Measurements from ENCODE around the gene RDX. TPM values are rescaled to one million over a fixed set of nuclear protein-coding genes. Genes with fewer than 3 reads are reported as not detected.

The RDX gene
- total and polyA plus RNA-seq, 10 of the 15 experiments (the other 5 are each of a cell fraction or from before 2014, with no cell fraction given) = 24.6 to 62.2 (median 47.8) TPM

DNA sequence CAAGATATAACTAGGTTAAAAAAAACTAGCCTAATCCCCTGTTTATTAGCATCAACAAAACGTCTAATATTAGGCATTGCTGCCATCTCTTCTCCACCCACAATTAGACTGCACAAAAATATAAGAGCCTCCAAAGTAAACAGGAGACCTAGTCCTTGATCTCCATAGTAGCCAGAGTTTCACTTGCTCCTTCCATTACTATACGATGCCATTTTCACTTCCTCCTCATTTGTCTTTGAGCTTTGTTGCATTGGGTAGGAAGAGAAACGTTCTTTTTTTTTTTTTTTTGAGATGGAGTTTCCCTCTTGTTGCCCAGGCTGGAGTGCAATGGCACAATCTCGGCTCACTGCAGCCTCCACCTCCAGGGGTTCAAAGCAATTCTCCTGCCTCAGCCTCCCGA lies 42.3 kb upstream of the RDX start:
- ChIA-PET CTCF (interaction anchor here (0.6 to 2.1 kb wide), 5 partner anchors 11 to 398 kb away, joined by 3 to 18 read pairs (median 3); no protein-coding TSS in a partner anchor), POLR2A (interaction anchor here (0.6 to 3.5 kb wide), 6 partner anchors 9 to 34 kb away, joined by 3 to 21 read pairs (median 5); no protein-coding TSS in a partner anchor), SMC1A (ENCODE audit: uncharacterized antibody, unreplicated experiment) (interaction anchor here (0.6 to 3.0 kb wide), 16 partner anchors 8 to 253 kb away, joined by 3 to 37 read pairs (median 4); partner anchors contain the start of gene RDX), RAD21 (ENCODE audit: unreplicated experiment) (interaction anchor here (0.6 to 4.1 kb wide), 12 partner anchors 9 to 339 kb away, joined by 3 to 29 read pairs (median 4); no protein-coding TSS in a partner anchor)
- intact Hi-C loops (cut with micrococcal nuclease; ENCODE audit: unreplicated experiment) (no loop called here), in situ Hi-C loops (cut with MboI) (no loop called here)
- Histone ChIP-seq H3K4me1 (ENCODE audit: control insufficient read depth, insufficient read depth, low read length) (peaks cover 7% of the 10 kb centered on the region; the same call in 1 of the 2 replicates), H4K20me1 (ENCODE audit: control insufficient read depth, insufficient read depth) (no peaks in the 10 kb centered on the region), H3K4me3 (no peak overlapping the region), H3K4me2 (ENCODE audit: control insufficient read depth, insufficient read depth) (peak overlapping the region; percentile 29; the same call in 1 of the 2 replicates), H3K9me3 (replicated peaks; ENCODE audit: control insufficient read depth, insufficient read depth, low read length) (no peaks in the 10 kb centered on the region; the same call in 2 of the 3 replicates), H3K36me3 (ENCODE audit: control insufficient read depth in 2 of 2, insufficient read depth in 2 of 2, low read length in 1 of 2) (no peaks in the 10 kb centered on the region), H3K27ac (ENCODE audit: control insufficient read depth, insufficient read depth) (peak overlapping the region; percentile 1; the same call in 1 of the 2 replicates), H3K27me3 (replicated peaks in 1 of 2; ENCODE audit: control insufficient read depth in 2 of 2, insufficient read depth in 2 of 2, low read length in 1 of 2) (no peaks in the 10 kb centered on the region), H2AFZ (ENCODE audit: control insufficient read depth, low read depth, low read length) (no peak overlapping the region), H3K9ac (ENCODE audit: control insufficient read depth, insufficient read depth, low read length) (no peak overlapping the region), H3K79me2 (ENCODE audit: control insufficient read depth, insufficient read depth, low read length) (no peaks in the 10 kb centered on the region)
- WGBS (ENCODE audit: insufficient coverage, insufficient replicate concordance, low lambda C conversion rate, missing lambda C conversion rate) = 20% methylated on average over 5 of the region's 5 CpGs
- BruUV-seq (replicated peaks) = no TSS peak
- ATAC-seq (peak; percentile 84), DNase-seq (ENCODE audit: low read depth, low spot score) (no peak), FAIRE-seq (no peak)
- TF ChIP-seq NRF1 (conservative IDR thresholded peaks at IDR 0.05; ENCODE audit: low read depth, low read length) (no peak), ETV6 (conservative IDR thresholded peaks at IDR 0.05 in 1 of 2, IDR thresholded peaks at IDR 0.05 in 1 of 2; ENCODE audit: borderline replicate concordance in 1 of 2, low read depth in 1 of 2) (peak in 1 of 2 experiments; percentile 44; a peak in 1 of 4 replicates), PAX8 (IDR thresholded peaks at IDR 0.05) (no peak), CREM (IDR thresholded peaks at IDR 0.05; ENCODE audit: low read depth) (no peak), HDAC6 (IDR thresholded peaks at IDR 0.05; ENCODE audit: unreplicated experiment) (no peak), IKZF1 (conservative IDR thresholded peaks at IDR 0.05) (peak; percentile 73), EGR1 (IDR thresholded peaks at IDR 0.05; ENCODE audit: borderline replicate concordance in 1 of 2, low read depth in 2 of 2, low read length in 2 of 2) (no peak), NBN (IDR thresholded peaks at IDR 0.05) (peak; percentile 66; the same call in 1 of the 2 replicates), NR2C2 (IDR thresholded peaks at IDR 0.05; ENCODE audit: borderline replicate concordance, control insufficient read depth, insufficient read length, low read depth) (no peak), RCOR1 (conservative IDR thresholded peaks at IDR 0.05; ENCODE audit: low read depth, low read length) (no peak)
- TF ChIP-seq, protein P1, sequence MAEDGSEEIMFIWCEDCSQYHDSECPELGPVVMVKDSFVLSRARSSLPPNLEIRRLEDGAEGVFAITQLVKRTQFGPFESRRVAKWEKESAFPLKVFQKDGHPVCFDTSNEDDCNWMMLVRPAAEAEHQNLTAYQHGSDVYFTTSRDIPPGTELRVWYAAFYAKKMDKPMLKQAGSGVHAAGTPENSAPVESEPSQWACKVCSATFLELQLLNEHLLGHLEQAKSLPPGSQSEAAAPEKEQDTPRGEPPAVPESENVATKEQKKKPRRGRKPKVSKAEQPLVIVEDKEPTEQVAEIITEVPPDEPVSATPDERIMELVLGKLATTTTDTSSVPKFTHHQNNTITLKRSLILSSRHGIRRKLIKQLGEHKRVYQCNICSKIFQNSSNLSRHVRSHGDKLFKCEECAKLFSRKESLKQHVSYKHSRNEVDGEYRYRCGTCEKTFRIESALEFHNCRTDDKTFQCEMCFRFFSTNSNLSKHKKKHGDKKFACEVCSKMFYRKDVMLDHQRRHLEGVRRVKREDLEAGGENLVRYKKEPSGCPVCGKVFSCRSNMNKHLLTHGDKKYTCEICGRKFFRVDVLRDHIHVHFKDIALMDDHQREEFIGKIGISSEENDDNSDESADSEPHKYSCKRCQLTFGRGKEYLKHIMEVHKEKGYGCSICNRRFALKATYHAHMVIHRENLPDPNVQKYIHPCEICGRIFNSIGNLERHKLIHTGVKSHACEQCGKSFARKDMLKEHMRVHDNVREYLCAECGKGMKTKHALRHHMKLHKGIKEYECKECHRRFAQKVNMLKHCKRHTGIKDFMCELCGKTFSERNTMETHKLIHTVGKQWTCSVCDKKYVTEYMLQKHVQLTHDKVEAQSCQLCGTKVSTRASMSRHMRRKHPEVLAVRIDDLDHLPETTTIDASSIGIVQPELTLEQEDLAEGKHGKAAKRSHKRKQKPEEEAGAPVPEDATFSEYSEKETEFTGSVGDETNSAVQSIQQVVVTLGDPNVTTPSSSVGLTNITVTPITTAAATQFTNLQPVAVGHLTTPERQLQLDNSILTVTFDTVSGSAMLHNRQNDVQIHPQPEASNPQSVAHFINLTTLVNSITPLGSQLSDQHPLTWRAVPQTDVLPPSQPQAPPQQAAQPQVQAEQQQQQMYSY (CRISPR knock-in tag; IDR thresholded peaks at IDR 0.05) = no peak
- TF ChIP-seq, protein P2, sequence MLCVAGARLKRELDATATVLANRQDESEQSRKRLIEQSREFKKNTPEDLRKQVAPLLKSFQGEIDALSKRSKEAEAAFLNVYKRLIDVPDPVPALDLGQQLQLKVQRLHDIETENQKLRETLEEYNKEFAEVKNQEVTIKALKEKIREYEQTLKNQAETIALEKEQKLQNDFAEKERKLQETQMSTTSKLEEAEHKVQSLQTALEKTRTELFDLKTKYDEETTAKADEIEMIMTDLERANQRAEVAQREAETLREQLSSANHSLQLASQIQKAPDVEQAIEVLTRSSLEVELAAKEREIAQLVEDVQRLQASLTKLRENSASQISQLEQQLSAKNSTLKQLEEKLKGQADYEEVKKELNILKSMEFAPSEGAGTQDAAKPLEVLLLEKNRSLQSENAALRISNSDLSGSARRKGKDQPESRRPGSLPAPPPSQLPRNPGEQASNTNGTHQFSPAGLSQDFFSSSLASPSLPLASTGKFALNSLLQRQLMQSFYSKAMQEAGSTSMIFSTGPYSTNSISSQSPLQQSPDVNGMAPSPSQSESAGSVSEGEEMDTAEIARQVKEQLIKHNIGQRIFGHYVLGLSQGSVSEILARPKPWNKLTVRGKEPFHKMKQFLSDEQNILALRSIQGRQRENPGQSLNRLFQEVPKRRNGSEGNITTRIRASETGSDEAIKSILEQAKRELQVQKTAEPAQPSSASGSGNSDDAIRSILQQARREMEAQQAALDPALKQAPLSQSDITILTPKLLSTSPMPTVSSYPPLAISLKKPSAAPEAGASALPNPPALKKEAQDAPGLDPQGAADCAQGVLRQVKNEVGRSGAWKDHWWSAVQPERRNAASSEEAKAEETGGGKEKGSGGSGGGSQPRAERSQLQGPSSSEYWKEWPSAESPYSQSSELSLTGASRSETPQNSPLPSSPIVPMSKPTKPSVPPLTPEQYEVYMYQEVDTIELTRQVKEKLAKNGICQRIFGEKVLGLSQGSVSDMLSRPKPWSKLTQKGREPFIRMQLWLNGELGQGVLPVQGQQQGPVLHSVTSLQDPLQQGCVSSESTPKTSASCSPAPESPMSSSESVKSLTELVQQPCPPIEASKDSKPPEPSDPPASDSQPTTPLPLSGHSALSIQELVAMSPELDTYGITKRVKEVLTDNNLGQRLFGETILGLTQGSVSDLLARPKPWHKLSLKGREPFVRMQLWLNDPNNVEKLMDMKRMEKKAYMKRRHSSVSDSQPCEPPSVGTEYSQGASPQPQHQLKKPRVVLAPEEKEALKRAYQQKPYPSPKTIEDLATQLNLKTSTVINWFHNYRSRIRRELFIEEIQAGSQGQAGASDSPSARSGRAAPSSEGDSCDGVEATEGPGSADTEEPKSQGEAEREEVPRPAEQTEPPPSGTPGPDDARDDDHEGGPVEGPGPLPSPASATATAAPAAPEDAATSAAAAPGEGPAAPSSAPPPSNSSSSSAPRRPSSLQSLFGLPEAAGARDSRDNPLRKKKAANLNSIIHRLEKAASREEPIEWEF (IDR thresholded peaks at IDR 0.05; ENCODE audit: insufficient replicate concordance, low read depth, low read length) = no peak
- TF ChIP-seq, protein P3, sequence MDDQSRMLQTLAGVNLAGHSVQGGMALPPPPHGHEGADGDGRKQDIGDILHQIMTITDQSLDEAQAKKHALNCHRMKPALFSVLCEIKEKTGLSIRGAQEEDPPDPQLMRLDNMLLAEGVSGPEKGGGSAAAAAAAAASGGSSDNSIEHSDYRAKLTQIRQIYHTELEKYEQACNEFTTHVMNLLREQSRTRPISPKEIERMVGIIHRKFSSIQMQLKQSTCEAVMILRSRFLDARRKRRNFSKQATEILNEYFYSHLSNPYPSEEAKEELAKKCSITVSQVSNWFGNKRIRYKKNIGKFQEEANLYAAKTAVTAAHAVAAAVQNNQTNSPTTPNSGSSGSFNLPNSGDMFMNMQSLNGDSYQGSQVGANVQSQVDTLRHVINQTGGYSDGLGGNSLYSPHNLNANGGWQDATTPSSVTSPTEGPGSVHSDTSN (IDR thresholded peaks at IDR 0.05; ENCODE audit: insufficient replicate concordance, low read depth, low read length) = no peak
